Measurements from ENCODE around the gene MICU1. TPM values are rescaled to one million over a fixed set of nuclear protein-coding genes. Genes with fewer than 3 reads are reported as not detected.

The MICU1 gene
- total RNA-seq, 1 donor from 2014 or later: 48.0 TPM

DNA sequence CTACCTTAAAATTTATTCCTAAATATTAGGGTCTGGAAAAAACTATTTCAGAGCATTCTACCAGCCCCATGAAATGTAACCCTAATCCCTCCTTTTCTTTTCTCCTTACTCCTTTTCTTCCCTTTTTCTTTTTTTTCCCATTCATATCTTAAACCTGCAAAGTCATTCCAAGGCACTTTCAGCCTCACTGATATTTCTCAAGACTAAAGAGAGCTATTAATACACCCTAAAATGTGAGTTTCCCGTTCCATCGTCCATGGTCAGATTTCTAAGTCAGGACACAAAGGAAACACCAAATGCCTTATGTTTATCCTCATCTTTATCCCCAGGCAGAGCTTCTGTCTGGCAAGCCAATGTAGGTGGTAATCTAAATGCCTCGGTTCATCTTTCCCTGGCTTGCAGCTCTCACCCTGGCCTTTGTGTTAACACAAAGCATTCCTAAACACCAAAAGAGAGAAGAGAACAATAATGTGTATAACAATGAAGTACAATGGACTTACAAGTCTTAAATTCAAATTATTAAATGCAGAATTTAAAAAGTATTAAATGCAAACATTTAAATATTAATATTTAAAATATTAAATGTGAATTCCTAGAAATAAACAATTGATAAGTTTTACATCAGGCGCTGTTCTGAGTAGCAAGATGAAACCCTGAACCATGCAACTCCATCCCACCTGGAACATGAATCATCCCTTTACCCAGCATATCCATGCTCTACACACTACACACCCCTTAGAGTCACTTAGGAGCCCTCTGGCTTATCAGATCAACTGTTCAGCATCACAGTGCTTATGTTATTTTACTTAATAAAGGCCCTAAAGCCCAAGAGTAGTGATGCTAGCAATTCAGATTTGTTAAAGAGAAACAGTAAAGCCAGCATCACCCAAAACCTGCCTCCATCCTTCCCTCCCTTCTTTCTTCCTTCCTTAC is 26.8 kb downstream of the MICU1 start:
- no peaks in the 10 kb centered on the region for H3K9me3 Mint-ChIP-seq (ENCODE audit: low read depth)
- no peaks in the 10 kb centered on the region for H3K27me3 Mint-ChIP-seq (ENCODE audit: low read depth)
- H3K4me3 Mint-ChIP-seq (ENCODE audit: unreplicated experiment): no peak overlapping the region
- H3K27ac Mint-ChIP-seq (ENCODE audit: unreplicated experiment): peak overlapping the region; percentile 83
- TF ChIP-seq, protein P1, sequence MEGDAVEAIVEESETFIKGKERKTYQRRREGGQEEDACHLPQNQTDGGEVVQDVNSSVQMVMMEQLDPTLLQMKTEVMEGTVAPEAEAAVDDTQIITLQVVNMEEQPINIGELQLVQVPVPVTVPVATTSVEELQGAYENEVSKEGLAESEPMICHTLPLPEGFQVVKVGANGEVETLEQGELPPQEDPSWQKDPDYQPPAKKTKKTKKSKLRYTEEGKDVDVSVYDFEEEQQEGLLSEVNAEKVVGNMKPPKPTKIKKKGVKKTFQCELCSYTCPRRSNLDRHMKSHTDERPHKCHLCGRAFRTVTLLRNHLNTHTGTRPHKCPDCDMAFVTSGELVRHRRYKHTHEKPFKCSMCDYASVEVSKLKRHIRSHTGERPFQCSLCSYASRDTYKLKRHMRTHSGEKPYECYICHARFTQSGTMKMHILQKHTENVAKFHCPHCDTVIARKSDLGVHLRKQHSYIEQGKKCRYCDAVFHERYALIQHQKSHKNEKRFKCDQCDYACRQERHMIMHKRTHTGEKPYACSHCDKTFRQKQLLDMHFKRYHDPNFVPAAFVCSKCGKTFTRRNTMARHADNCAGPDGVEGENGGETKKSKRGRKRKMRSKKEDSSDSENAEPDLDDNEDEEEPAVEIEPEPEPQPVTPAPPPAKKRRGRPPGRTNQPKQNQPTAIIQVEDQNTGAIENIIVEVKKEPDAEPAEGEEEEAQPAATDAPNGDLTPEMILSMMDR (IDR thresholded peaks at IDR 0.05): no peak
- no peaks in the 10 kb centered on the region for H3K36me3 Mint-ChIP-seq (ENCODE audit: low read depth)
- no peak for DNase-seq (ENCODE audit: low spot score)
- H3K4me1 Mint-ChIP-seq (ENCODE audit: low read depth): peaks cover 9% of the 10 kb centered on the region

DNA sequence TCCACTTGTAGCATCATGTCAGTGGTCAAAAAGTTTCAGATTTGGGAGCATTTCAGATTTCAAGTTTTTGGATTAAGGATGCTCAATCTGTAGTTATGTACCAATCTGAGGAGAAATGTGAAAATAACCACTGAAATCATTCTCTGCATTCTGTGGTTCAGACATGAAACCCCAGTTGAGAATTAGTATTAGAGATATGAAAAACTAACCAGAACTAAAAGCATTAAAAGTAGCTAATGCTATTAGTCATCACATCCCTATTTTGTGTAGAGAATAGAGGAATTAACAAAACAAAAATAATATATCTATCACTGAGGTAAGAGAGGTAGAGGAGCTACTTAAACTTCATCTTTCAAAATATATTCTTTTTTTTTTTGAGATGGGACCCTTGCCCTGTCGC is 28.0 kb downstream of the MICU1 start:
- Mint-ChIP-seq H3K9me3 (ENCODE audit: low read depth) (no peaks in the 10 kb centered on the region), H3K4me1 (ENCODE audit: low read depth) (peaks cover 9% of the 10 kb centered on the region), H3K4me3 (ENCODE audit: unreplicated experiment) (no peak overlapping the region), H3K36me3 (ENCODE audit: low read depth) (peaks cover 1% of the 10 kb centered on the region), H3K27ac (ENCODE audit: unreplicated experiment) (no peak overlapping the region), H3K27me3 (ENCODE audit: low read depth) (no peaks in the 10 kb centered on the region)
- DNase-seq (ENCODE audit: low spot score): no peak
- TF ChIP-seq, protein P1 (IDR thresholded peaks at IDR 0.05): no peak

DNA sequence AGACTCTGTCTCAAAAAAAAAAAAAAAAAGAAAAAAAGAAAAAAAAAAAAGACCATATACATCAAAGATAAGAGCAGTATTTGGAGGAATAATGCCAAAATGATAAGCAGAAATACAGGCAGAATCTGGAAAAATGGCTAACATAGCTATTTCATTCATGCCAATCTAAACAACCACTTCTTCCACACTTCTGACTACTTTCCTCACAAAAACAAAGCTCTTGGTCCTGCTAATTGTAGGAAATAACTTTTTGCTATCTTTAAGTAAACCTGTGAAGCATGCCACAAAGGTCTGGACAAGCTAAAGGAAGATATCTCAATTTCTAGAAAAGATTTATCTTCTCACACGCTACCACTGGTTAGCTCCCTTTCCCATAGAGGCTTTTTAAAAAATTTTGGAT is 30.4 kb downstream of the MICU1 start:
- no peaks in the 10 kb centered on the region for H3K27me3 Mint-ChIP-seq (ENCODE audit: low read depth)
- no peak for DNase-seq (ENCODE audit: low spot score)
- H3K36me3 Mint-ChIP-seq (ENCODE audit: low read depth): peaks cover 2% of the 10 kb centered on the region
- H3K4me3 Mint-ChIP-seq (ENCODE audit: unreplicated experiment): no peak overlapping the region
- H3K27ac Mint-ChIP-seq (ENCODE audit: unreplicated experiment): no peak overlapping the region
- peaks cover 5% of the 10 kb centered on the region for H3K9me3 Mint-ChIP-seq (ENCODE audit: low read depth)
- peaks cover 9% of the 10 kb centered on the region for H3K4me1 Mint-ChIP-seq (ENCODE audit: low read depth)
- TF ChIP-seq, protein P1 (IDR thresholded peaks at IDR 0.05): no peak

DNA sequence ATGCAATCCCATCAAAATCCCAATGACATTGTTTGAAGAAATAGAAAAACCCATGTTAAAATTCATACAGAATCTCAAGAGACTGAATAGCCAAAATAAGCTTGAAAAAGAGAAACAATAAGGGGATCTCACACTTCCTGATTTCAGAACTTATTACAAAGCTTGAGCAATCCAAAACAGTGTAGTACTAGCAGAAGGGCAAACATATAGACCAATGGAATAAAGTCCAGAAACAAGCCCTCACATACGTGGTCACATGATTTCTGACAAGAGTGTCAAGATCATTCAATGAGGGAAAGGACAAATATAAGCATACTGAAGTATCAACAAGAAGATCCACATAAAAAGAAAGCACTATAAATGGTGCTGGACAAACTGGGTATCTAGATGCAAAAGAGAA is 31.9 kb downstream of the MICU1 start:
- TF ChIP-seq, protein P1 (IDR thresholded peaks at IDR 0.05): no peak
- H3K4me1 Mint-ChIP-seq (ENCODE audit: low read depth): peaks cover 8% of the 10 kb centered on the region
- peaks cover 3% of the 10 kb centered on the region for H3K36me3 Mint-ChIP-seq (ENCODE audit: low read depth)
- H3K27ac Mint-ChIP-seq (ENCODE audit: unreplicated experiment): no peak overlapping the region
- H3K4me3 Mint-ChIP-seq (ENCODE audit: unreplicated experiment): no peak overlapping the region
- peaks cover 5% of the 10 kb centered on the region for H3K9me3 Mint-ChIP-seq (ENCODE audit: low read depth)
- no peak for DNase-seq (ENCODE audit: low spot score)
- no peaks in the 10 kb centered on the region for H3K27me3 Mint-ChIP-seq (ENCODE audit: low read depth)

DNA sequence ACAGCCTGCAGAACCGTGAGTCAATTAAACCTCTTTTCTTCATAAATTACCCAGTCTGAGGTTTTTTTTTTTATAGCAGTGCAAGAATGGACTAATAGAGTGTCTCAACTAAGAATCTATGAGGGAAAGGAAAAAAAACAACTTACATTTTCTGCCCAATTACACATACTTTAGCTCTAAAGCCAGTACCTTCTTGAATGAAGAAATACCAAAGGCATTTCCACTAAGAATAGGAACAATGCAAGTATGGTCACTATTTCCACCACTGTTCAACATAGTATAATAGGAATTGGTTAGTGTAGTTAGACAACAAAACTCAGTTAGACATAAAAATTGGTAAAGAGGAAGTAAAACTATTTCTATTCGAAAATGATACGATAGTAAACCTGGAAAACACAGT is 37.6 kb downstream of the MICU1 start:
- DNase-seq (ENCODE audit: low spot score): no peak
- no peaks in the 10 kb centered on the region for H3K27me3 Mint-ChIP-seq (ENCODE audit: low read depth)
- no peak overlapping the region for H3K27ac Mint-ChIP-seq (ENCODE audit: unreplicated experiment)
- H3K4me3 Mint-ChIP-seq (ENCODE audit: unreplicated experiment): no peak overlapping the region
- peaks cover 5% of the 10 kb centered on the region for H3K4me1 Mint-ChIP-seq (ENCODE audit: low read depth)
- peaks cover 5% of the 10 kb centered on the region for H3K9me3 Mint-ChIP-seq (ENCODE audit: low read depth)
- TF ChIP-seq, protein P1 (IDR thresholded peaks at IDR 0.05): no peak
- peaks cover 3% of the 10 kb centered on the region for H3K36me3 Mint-ChIP-seq (ENCODE audit: low read depth)
